Ascending aorta (tissue), 2 donors: ENCODE results near the gene QPCT. TPM values are rescaled to one million over a fixed set of nuclear protein-coding genes. Genes with fewer than 3 reads are reported as not detected.
A peak's percentile ranks its signal among the peaks of the same experiment; 100 is the strongest.

Experiments used
- DNase-seq, 2 donors: peaks; one replicate each; pipeline ENCODE4 v3.0.0-alpha.2; 2019; ENCODE audit warnings: low spot score in 2 of 2
- H3K27ac ChIP-seq, 2 donors: fragments of 200-600 bp; sonication (generic); one replicate each; pipeline ENCODE4 v1.5.1; 2016 to 2017; ENCODE audit warnings: mild to moderate bottlenecking in 1 of 2
- H3K27me3 ChIP-seq: fragments of 200-600 bp; sonication (generic); one replicate; pipeline ENCODE4 v1.5.1; 2017
- H3K36me3 ChIP-seq, 2 donors: fragments of 200-600 bp; sonication (generic); one replicate each; pipeline ENCODE4 v1.5.1; 2016
- H3K4me1 ChIP-seq, 2 donors: fragments of 200-600 bp; sonication (generic); one replicate each; pipeline ENCODE4 v1.5.1; 2016 to 2017; ENCODE audit warnings: mild to moderate bottlenecking in 1 of 2
- H3K4me3 ChIP-seq, 2 donors: fragments of 200-600 bp; sonication (generic); one replicate each; pipeline ENCODE4 v1.5.1; 2016 to 2017; ENCODE audit warnings: mild to moderate bottlenecking in 1 of 2
- H3K9me3 ChIP-seq, 2 donors: fragments of 200-600 bp; sonication (generic); one replicate each; pipeline ENCODE4 v1.5.1; 2016
- intact Hi-C: fragments of 100-400 bp; cut with DNase I; formaldehyde crosslinking; loops from one replicate; pipeline ENCODE4 v1.15.1; 2023
- total RNA-seq: library from RNA; depleted of rRNA; stranded (reverse); fragments of >200 nt; gene quantifications from one replicate; pipeline ENCODE4 v1.1.0, GENCODE V29; 2016
- TF ChIP-seq, protein P1 (sequence below), 3 experiments: fragments of 200-600 bp in 2 of 3; fragments of 450-650 bp in 1 of 3; sonication (generic) in 2 of 3; IDR thresholded peaks; one replicate each; pipeline ENCODE4 v1.5.1; 2016 to 2019; ENCODE audit warnings: antibody characterized with exemption in 3 of 3, mild to moderate bottlenecking in 1 of 3, moderate library complexity in 1 of 3

The QPCT gene
- total RNA-seq, 1 donor from 2014 or later: 1.8 TPM

- H3K27ac ChIP-seq: peak overlapping the region in 1 of 2 donors; percentile 18
Measured at GRCh38 chr2:37343537-37344434, 644 bp upstream of the QPCT start.

GRCh38 chr2:37348155-37348554, 3.7 kb downstream of the QPCT start:
- intact Hi-C loops: no loop called here
- no peaks in the 10 kb centered on the region for H3K36me3 ChIP-seq
- H3K9me3 ChIP-seq: no peaks in the 10 kb centered on the region
- no peak overlapping the region for H3K4me3 ChIP-seq
- no peak overlapping the region for H3K27ac ChIP-seq
- H3K27me3 ChIP-seq: no peaks in the 10 kb centered on the region
- H3K4me1 ChIP-seq: peaks cover 3 to 4% of the 10 kb centered on the region in 2 donors
- DNase-seq: no peak
- TF ChIP-seq, protein P1, sequence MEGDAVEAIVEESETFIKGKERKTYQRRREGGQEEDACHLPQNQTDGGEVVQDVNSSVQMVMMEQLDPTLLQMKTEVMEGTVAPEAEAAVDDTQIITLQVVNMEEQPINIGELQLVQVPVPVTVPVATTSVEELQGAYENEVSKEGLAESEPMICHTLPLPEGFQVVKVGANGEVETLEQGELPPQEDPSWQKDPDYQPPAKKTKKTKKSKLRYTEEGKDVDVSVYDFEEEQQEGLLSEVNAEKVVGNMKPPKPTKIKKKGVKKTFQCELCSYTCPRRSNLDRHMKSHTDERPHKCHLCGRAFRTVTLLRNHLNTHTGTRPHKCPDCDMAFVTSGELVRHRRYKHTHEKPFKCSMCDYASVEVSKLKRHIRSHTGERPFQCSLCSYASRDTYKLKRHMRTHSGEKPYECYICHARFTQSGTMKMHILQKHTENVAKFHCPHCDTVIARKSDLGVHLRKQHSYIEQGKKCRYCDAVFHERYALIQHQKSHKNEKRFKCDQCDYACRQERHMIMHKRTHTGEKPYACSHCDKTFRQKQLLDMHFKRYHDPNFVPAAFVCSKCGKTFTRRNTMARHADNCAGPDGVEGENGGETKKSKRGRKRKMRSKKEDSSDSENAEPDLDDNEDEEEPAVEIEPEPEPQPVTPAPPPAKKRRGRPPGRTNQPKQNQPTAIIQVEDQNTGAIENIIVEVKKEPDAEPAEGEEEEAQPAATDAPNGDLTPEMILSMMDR (IDR thresholded peaks at IDR 0.05): no peak

More at GRCh38 chr2:37343537-37344434, 644 bp upstream of the QPCT start:
- peaks cover 3 to 4% of the 10 kb centered on the region in 2 donors for H3K4me1 ChIP-seq
- intact Hi-C loops: no loop called here
- TF ChIP-seq, protein P1 (IDR thresholded peaks at IDR 0.05): peak in 1 of 3 experiments; percentile 25
- no peaks in the 10 kb centered on the region for H3K36me3 ChIP-seq
- no peak for DNase-seq
- H3K9me3 ChIP-seq: no peaks in the 10 kb centered on the region
- H3K4me3 ChIP-seq: peak overlapping the region; percentile 70 to 71
- H3K27me3 ChIP-seq: no peaks in the 10 kb centered on the region

GRCh38 chr2:37349231-37349860, 4.9 kb downstream of the QPCT start:
- Histone ChIP-seq H3K27me3 (no peaks in the 10 kb centered on the region), H3K4me3 (no peak overlapping the region), H3K9me3 (no peaks in the 10 kb centered on the region), H3K36me3 (no peaks in the 10 kb centered on the region), H3K27ac (no peak overlapping the region), H3K4me1 (peaks cover 3 to 4% of the 10 kb centered on the region in 2 donors)
- intact Hi-C loops: no loop called here
- TF ChIP-seq, protein P1 (IDR thresholded peaks at IDR 0.05): no peak
- no peak for DNase-seq

GRCh38 chr2:37350034-37350433, 5.6 kb downstream of the QPCT start:
- peaks cover 2% of the 10 kb centered on the region in 2 donors for H3K4me1 ChIP-seq
- TF ChIP-seq, protein P1 (IDR thresholded peaks at IDR 0.05): no peak
- no peak overlapping the region for H3K27ac ChIP-seq
- no peaks in the 10 kb centered on the region for H3K27me3 ChIP-seq
- no peak for DNase-seq
- no peak overlapping the region for H3K4me3 ChIP-seq
- intact Hi-C loops: no loop called here
- H3K36me3 ChIP-seq: no peaks in the 10 kb centered on the region
- no peaks in the 10 kb centered on the region for H3K9me3 ChIP-seq

GRCh38 chr2:37354531-37354930, 10.1 kb downstream of the QPCT start:
- Histone ChIP-seq H3K4me1 (no peaks in the 10 kb centered on the region), H3K27me3 (no peaks in the 10 kb centered on the region), H3K4me3 (no peak overlapping the region), H3K27ac (no peak overlapping the region), H3K9me3 (no peaks in the 10 kb centered on the region), H3K36me3 (no peaks in the 10 kb centered on the region)
- DNase-seq: no peak
- TF ChIP-seq, protein P1 (IDR thresholded peaks at IDR 0.05): no peak
- intact Hi-C loops: no loop called here
